Testis (tissue), 3 donors: ENCODE results near the gene THAP4. TPM values are rescaled to one million over a fixed set of nuclear protein-coding genes. Genes with fewer than 3 reads are reported as not detected.

Experiments used
- DNase-seq: peaks from one replicate; pipeline ENCODE4 v3.0.0-alpha.2; 2019
- H3K27ac ChIP-seq, 2 donors: fragments of 200-600 bp; sonication (generic); one replicate each; pipeline ENCODE4 v1.5.1; 2019
- H3K27me3 ChIP-seq: fragments of 200-600 bp; sonication (generic); one replicate; pipeline ENCODE4 v1.5.1; 2019
- H3K36me3 ChIP-seq: fragments of 200-600 bp; sonication (generic); one replicate; pipeline ENCODE4 v1.5.1; 2017; ENCODE audit warnings: low read depth; ENCODE audit errors: missing control alignments
- H3K4me1 ChIP-seq: fragments of 200-600 bp; sonication (generic); one replicate; pipeline ENCODE4 v1.5.1; 2019
- H3K4me3 ChIP-seq, 2 donors: fragments of 200-600 bp; sonication (generic); one replicate each; pipeline ENCODE4 v1.5.1; 2017 to 2019
- H3K9me3 ChIP-seq: fragments of 200-600 bp; sonication (generic); one replicate; pipeline ENCODE4 v1.5.1; 2017
- CTCF ChIP-seq, 3 experiments: fragments of 450-650 bp in 2 of 3; fragments of 200-600 bp in 1 of 3; sonication (generic) in 1 of 3; IDR thresholded peaks; one replicate each; pipeline ENCODE4 v1.5.1; 2016 to 2019; ENCODE audit warnings: antibody characterized with exemption in 3 of 3, mild to moderate bottlenecking in 2 of 3, moderate library complexity in 1 of 3
- POLR2A ChIP-seq: fragments of 450-650 bp; IDR thresholded peaks from one replicate; pipeline ENCODE4 v1.6.1; 2017; ENCODE audit warnings: antibody characterized with exemption, mild to moderate bottlenecking, moderate library complexity
- WGBS, 2 donors: methylation state at CpG; one replicate each; pipeline ENCODE4 v1.1.5; 2018; 5-methylcytosine and 5-hydroxymethylcytosine counted together
- intact Hi-C: fragments of 100-400 bp; cut with DNase I; formaldehyde crosslinking; loops from one replicate; pipeline ENCODE4 v1.15.1; 2023; ENCODE audit warnings: low total_unique reads
- polyA plus RNA-seq: library from polyadenylated mRNA; stranded (reverse); fragments of 350-450 nt; fragmentation: Illumina TruSeq; extraction: RNeasy Lipid Tissue Mini Kit (QIAGEN cat#74804); gene quantifications from one replicate; pipeline ENCODE4 v1.2.3, GENCODE V29; 2014; ENCODE audit warnings: low read depth, low replicate concordance; ENCODE audit not compliant: insufficient read depth
- small RNA-seq, 2 donors: library from RNA; depleted of rRNA; stranded (forward); fragments of <200 nt; gene quantifications; one replicate each; pipeline ENCODE3, GENCODE V24; 2016
- total RNA-seq, 2 donors: library from RNA; depleted of rRNA; stranded (reverse); fragments of >200 nt; gene quantifications; one replicate each; pipeline ENCODE4 v1.2.3, GENCODE V29; 2016

Gene THAP4
- total and polyA plus RNA-seq, 3 donors from 2014 or later: 61.3 to 73.5 (median 73.5) TPM

DNA sequence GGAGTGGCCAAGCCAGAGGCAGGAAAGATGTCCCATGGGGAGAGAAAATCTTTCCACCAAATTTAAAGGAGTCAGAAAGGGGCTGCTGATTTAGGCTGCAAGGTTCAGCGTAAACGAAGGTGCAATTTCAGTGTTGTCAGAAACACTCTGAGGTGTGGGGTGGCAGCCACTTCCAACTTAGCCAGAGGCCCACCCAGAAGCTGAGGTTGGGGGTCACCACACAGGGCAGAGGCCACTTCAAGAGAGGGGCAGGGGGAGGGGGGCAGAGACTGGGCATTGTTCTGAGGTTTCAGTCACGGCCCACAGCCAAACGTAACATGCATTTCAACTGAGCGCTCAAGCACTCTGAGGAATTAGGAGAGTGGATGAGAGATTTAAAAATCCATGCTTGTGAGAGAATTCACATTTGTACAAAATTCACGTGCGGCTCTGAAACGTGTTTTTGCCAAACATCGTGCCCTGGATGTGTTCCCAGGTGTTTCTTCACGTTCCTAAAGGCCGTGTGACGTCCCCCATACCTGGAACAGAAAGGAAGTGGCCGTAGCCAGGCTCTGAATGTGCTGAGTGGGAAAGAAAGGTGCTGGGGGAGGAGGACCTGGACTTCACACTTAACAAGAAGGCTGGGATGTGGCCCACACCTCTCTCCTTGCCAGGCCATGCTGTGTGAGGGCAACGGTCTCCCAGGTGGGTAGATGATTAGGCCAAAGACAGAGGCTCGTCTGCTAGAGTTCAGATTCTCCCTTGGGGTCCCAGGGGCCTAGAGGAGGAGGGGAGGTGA is 97.9 kb downstream of the THAP4 start:
- H3K9me3 ChIP-seq: no peaks in the 10 kb centered on the region
- no peak overlapping the region for H3K27ac ChIP-seq
- H3K27me3 ChIP-seq: no peaks in the 10 kb centered on the region
- 85 to 93% methylated on average over 14 to 15 of the region's 15 CpGs for WGBS, 2 donors
- TF ChIP-seq POLR2A: no peak
- TF ChIP-seq CTCF (IDR thresholded peaks at IDR 0.05): no peak
- no peaks in the 10 kb centered on the region for H3K36me3 ChIP-seq
- no peak overlapping the region for H3K4me3 ChIP-seq
- H3K4me1 ChIP-seq: peaks cover 10% of the 10 kb centered on the region
- DNase-seq: no peak
- intact Hi-C loops: no loop called here

GRCh38 chr2:241535871-241536655 is 100.9 kb downstream of the THAP4 start:
- TF ChIP-seq CTCF (IDR thresholded peaks at IDR 0.05) (no peak), POLR2A (no peak)
- 65 to 71% methylated on average over 13 of the region's 13 CpGs for WGBS, 2 donors
- Histone ChIP-seq H3K36me3 (no peaks in the 10 kb centered on the region), H3K4me3 (no peak overlapping the region), H3K27ac (no peak overlapping the region), H3K4me1 (no peaks in the 10 kb centered on the region), H3K27me3 (no peaks in the 10 kb centered on the region), H3K9me3 (no peaks in the 10 kb centered on the region)
- DNase-seq: no peak
- intact Hi-C loops: no loop called here

GRCh38 chr2:241534701-241535375 is 102.1 kb downstream of the THAP4 start:
- 75 to 84% methylated on average over 7 to 17 of the region's 17 CpGs for WGBS, 2 donors
- Histone ChIP-seq H3K4me3 (no peak overlapping the region), H3K36me3 (no peaks in the 10 kb centered on the region), H3K27ac (no peak overlapping the region), H3K4me1 (no peaks in the 10 kb centered on the region), H3K9me3 (no peaks in the 10 kb centered on the region), H3K27me3 (no peaks in the 10 kb centered on the region)
- no peak for TF ChIP-seq CTCF (IDR thresholded peaks at IDR 0.05)
- TF ChIP-seq POLR2A: no peak
- no peak for DNase-seq
- intact Hi-C loops: no loop called here

Small RNAs within 50 kb of the gene (small RNA-seq; reads per million reads assigned to genes)
- 0 to 0.09 reads per million in 2 donors for gene RNA5SP122

Other genes starting within 250 kb of the THAP4 start
- gene STK25, start 128.6 kb downstream of the THAP4 start, total RNA-seq: 100 to 1,000 TPM; 224 to 250 TPM
- gene STK25, start 128.6 kb downstream of the THAP4 start, polyA plus RNA-seq: 200 TPM
- gene BOK, start 78.4 kb downstream of the THAP4 start, total RNA-seq: 10 to 100 TPM; 52.0 to 62.7 TPM
- 20.2 TPM for gene BOK, start 78.4 kb downstream of the THAP4 start, polyA plus RNA-seq
- gene ATG4B, start 535 bp upstream of the THAP4 start, total RNA-seq: 100 to 1,000 TPM; 149 to 159 TPM
- 123 TPM for gene ATG4B, start 535 bp upstream of the THAP4 start, polyA plus RNA-seq
- 10 to 100 TPM; 27.4 to 30.0 TPM for gene DTYMK, start 49.7 kb upstream of the THAP4 start, total RNA-seq
- gene DTYMK, start 49.7 kb upstream of the THAP4 start, polyA plus RNA-seq: 16.4 TPM
- 10 to 100 TPM; 44.5 to 56.9 TPM for gene ING5, start 64.9 kb upstream of the THAP4 start, total RNA-seq
- 21.5 TPM for gene ING5, start 64.9 kb upstream of the THAP4 start, polyA plus RNA-seq
- gene D2HGDH, start 97.5 kb upstream of the THAP4 start, total RNA-seq: 10 to 100 TPM; 36.1 to 37.7 TPM
- 15.6 TPM for gene D2HGDH, start 97.5 kb upstream of the THAP4 start, polyA plus RNA-seq
- 1 to 10 TPM; 2.8 to 4.3 TPM for gene GAL3ST2, start 139.7 kb upstream of the THAP4 start, total RNA-seq
- 0.54 TPM for gene GAL3ST2, start 139.7 kb upstream of the THAP4 start, polyA plus RNA-seq
- gene NEU4, start 172.0 kb upstream of the THAP4 start, total RNA-seq: 1 to 10 TPM; 1.6 to 2.0 TPM
- gene NEU4, start 172.0 kb upstream of the THAP4 start, polyA plus RNA-seq: 0.88 TPM
- gene PDCD1, start 221.7 kb upstream of the THAP4 start, total RNA-seq: under 1 TPM; 0.37 to 0.39 TPM
- gene PDCD1, start 221.7 kb upstream of the THAP4 start, polyA plus RNA-seq: 0.47 TPM
- under 1 TPM; 0.47 to 0.93 TPM for gene RTP5, start 232.6 kb upstream of the THAP4 start, total RNA-seq
- gene RTP5, start 232.6 kb upstream of the THAP4 start, polyA plus RNA-seq: 0.13 TPM